IMR-90 (cell line): ENCODE results near the gene TMEM181. TPM values are rescaled to one million over a fixed set of nuclear protein-coding genes. Genes with fewer than 3 reads are reported as not detected.

ENCODE experiments used
- ATAC-seq: fragments of 200-7000 bp; cut with Tn5 transposase; 2 replicates; pipeline ENCODE4 v1.9.1; 2020; ENCODE audit warnings: low read depth, mild to moderate bottlenecking, moderate library complexity
- BruUV-seq: library from RNA; stranded (reverse); fragments of 400-500 nt; replicated peaks from 2 replicates; lab custom pipeline; 2021; lab: Mats Ljungman, UMichigan
- CTCF ChIA-PET: fragments of 300-600 bp; formaldehyde crosslinking; extraction: SDS; loops from one replicate; lab custom pipeline; 2021; ENCODE audit warnings: antibody characterized with exemption; lab: Yijun Ruan, JAX
- POLR2A ChIA-PET: fragments of 300-600 bp; sonication (Branson Sonifier 250); formaldehyde crosslinking; loops from one replicate; lab custom pipeline; 2022; ENCODE audit warnings: antibody characterized with exemption; ENCODE audit not compliant: unreplicated experiment; lab: Charles Lee
- DNase-seq: peaks from one replicate; pipeline ENCODE4 v3.0.0; 2013
- H2AFZ ChIP-seq: replicated peaks from 2 replicates; pipeline ENCODE3; 2013; ENCODE audit warnings: low read length, mild to moderate bottlenecking; ENCODE audit not compliant: poor library complexity
- H2AK5ac ChIP-seq: 2 replicates; pipeline ENCODE4 v1.6.1; 2013; ENCODE audit warnings: low read depth, low read length, inconsistent platforms
- H2AK9ac ChIP-seq: replicated peaks from 2 replicates; pipeline ENCODE3; 2013; ENCODE audit warnings: mild to moderate bottlenecking, low read depth, low read length, moderate library complexity; ENCODE audit not compliant: poor library complexity
- H2BK120ac ChIP-seq: 2 replicates; pipeline ENCODE4 v1.6.1; 2013; ENCODE audit warnings: low read depth, low read length, inconsistent platforms
- H2BK15ac ChIP-seq: 3 replicates; pipeline ENCODE4 v1.6.1; 2013; ENCODE audit warnings: low read depth, low read length, inconsistent platforms
- H2BK20ac ChIP-seq: 2 replicates; pipeline ENCODE4 v1.6.1; 2013; ENCODE audit warnings: low read depth, mild to moderate bottlenecking, inconsistent platforms, low read length, moderate library complexity
- H2BK5ac ChIP-seq: 2 replicates; pipeline ENCODE4 v1.6.1; 2013; ENCODE audit warnings: mild to moderate bottlenecking, low read depth, low read length, inconsistent platforms; ENCODE audit not compliant: poor library complexity, severe bottlenecking
- H3K14ac ChIP-seq: replicated peaks from 2 replicates; pipeline ENCODE4 v1.6.1; 2013; ENCODE audit warnings: low read depth, low read length, inconsistent platforms
- H3K18ac ChIP-seq: 2 replicates; pipeline ENCODE4 v1.6.1; 2013; ENCODE audit warnings: low read depth, low read length, control low read depth
- H3K23ac ChIP-seq: 2 replicates; pipeline ENCODE4 v1.6.1; 2013; ENCODE audit warnings: low read depth, low read length, inconsistent platforms
- H3K27ac ChIP-seq: 2 replicates; pipeline ENCODE4 v1.5.1; 2013; ENCODE audit warnings: mild to moderate bottlenecking, control low read depth, low read length; ENCODE audit not compliant: insufficient read depth
- H3K27me3 ChIP-seq: 2 replicates; pipeline ENCODE4 v1.6.1; 2013; ENCODE audit warnings: low read length; ENCODE audit not compliant: control insufficient read depth, insufficient read depth
- H3K36me3 ChIP-seq: 2 replicates; pipeline ENCODE4 v1.6.1; 2013; ENCODE audit warnings: low read length, mixed read lengths; ENCODE audit not compliant: control insufficient read depth, insufficient read depth
- H3K4ac ChIP-seq: 2 replicates; pipeline ENCODE4 v1.6.1; 2013; ENCODE audit warnings: low read depth, low read length, inconsistent platforms
- H3K4me1 ChIP-seq: 2 replicates; pipeline ENCODE4 v1.6.1; 2013; ENCODE audit warnings: low read length, mixed read lengths; ENCODE audit not compliant: control insufficient read depth, insufficient read depth
- H3K4me2 ChIP-seq: 2 replicates; pipeline ENCODE4 v1.6.1; 2013; ENCODE audit warnings: low read depth, mild to moderate bottlenecking, control low read depth, low read length, moderate library complexity
- H3K4me3 ChIP-seq: 2 replicates; pipeline ENCODE4 v1.5.1; 2013; ENCODE audit warnings: low read depth, mild to moderate bottlenecking, control low read depth, low read length, moderate library complexity; ENCODE audit not compliant: insufficient read depth
- H3K56ac ChIP-seq: 2 replicates; pipeline ENCODE4 v1.6.1; 2013; ENCODE audit warnings: low read length, inconsistent platforms; ENCODE audit not compliant: insufficient read depth; ENCODE audit errors: extremely low read depth
- H3K79me1 ChIP-seq, 2 experiments: 2 replicates each; pipeline ENCODE4 v1.6.1; 2013; ENCODE audit warnings: low read length in 2 of 2, inconsistent platforms in 1 of 2, low read depth in 1 of 2
- H3K9ac ChIP-seq: 2 replicates; pipeline ENCODE4 v1.6.1; 2013; ENCODE audit warnings: low read depth, low read length, control low read depth
- H3K9me1 ChIP-seq: 2 replicates; pipeline ENCODE4 v1.6.1; 2013; ENCODE audit warnings: low read length, inconsistent platforms; ENCODE audit not compliant: insufficient read depth
- H3K9me3 ChIP-seq: 2 replicates; pipeline ENCODE4 v1.6.1; 2013; ENCODE audit warnings: low read length; ENCODE audit not compliant: control insufficient read depth, insufficient read depth
- H4K20me1 ChIP-seq: 2 replicates; pipeline ENCODE4 v1.6.1; 2013; ENCODE audit warnings: low read length, inconsistent platforms; ENCODE audit not compliant: insufficient read depth
- H4K5ac ChIP-seq: 2 replicates; pipeline ENCODE4 v1.6.1; 2013; ENCODE audit warnings: mild to moderate bottlenecking, low read depth, low read length, control low read depth
- H4K8ac ChIP-seq, 2 experiments: 2 replicates each; pipeline ENCODE4 v1.6.1; 2013; ENCODE audit warnings: low read depth in 2 of 2, low read length in 2 of 2, control low read depth in 1 of 2, inconsistent platforms in 1 of 2
- H4K91ac ChIP-seq: 2 replicates; pipeline ENCODE4 v1.6.1; 2013; ENCODE audit warnings: low read depth, low read length, inconsistent platforms; ENCODE audit not compliant: insufficient read depth
- BHLHE40 ChIP-seq: fragments of 150-350 bp; IDR thresholded peaks from 2 replicates; pipeline ENCODE4 v1.6.1; 2016; ENCODE audit warnings: mild to moderate bottlenecking, low read depth, low read length
- CTCF ChIP-seq: conservative IDR thresholded peaks from 2 replicates; pipeline ENCODE4 v1.5.1; 2012; ENCODE audit warnings: mild to moderate bottlenecking, low read depth, low read length, improper control_type of control experiment
- FOS ChIP-seq: fragments of 150-350 bp; IDR thresholded peaks from 2 replicates; pipeline ENCODE4 v1.6.1; 2016; ENCODE audit warnings: low read depth, low read length
- MAZ ChIP-seq: IDR thresholded peaks from 2 replicates; pipeline ENCODE4 v1.6.1; 2012; ENCODE audit warnings: low read depth, mild to moderate bottlenecking, low read length, improper control_type of control experiment, moderate library complexity, borderline replicate concordance
- POLR2A ChIP-seq: IDR thresholded peaks from 2 replicates; pipeline ENCODE4 v1.6.1; 2012; ENCODE audit warnings: mild to moderate bottlenecking, low read depth, low read length
- RCOR1 ChIP-seq: IDR thresholded peaks from 2 replicates; pipeline ENCODE4 v1.6.1; 2012; ENCODE audit warnings: mild to moderate bottlenecking, low read length, improper control_type of control experiment; ENCODE audit not compliant: insufficient replicate concordance
- WGBS, 2 experiments: methylation state at CpG; one replicate each; pipeline versions ENCODE4 v1.1.5 to v1.1.7; 2013; ENCODE audit warnings: missing lambda C conversion rate in 2 of 2; ENCODE audit not compliant: insufficient read length in 1 of 2; ENCODE audit errors: extremely low coverage in 2 of 2; 5-methylcytosine and 5-hydroxymethylcytosine counted together
- dilution Hi-C: fragments of 300-500 bp; cut with HindIII; formaldehyde crosslinking; loops from one replicate; pipeline ENCODE4 v1.14.3; 2018; ENCODE audit warnings: low sequenced_read_pairs; ENCODE audit not compliant: unreplicated experiment
- in situ Hi-C: fragments of 300-500 bp; cut with MboI; formaldehyde crosslinking; loops from 3 replicates; pipeline ENCODE4 v1.14.3; 2019; ENCODE audit warnings: low sequenced_read_pairs, inconsistent platforms, mixed read lengths
- intact Hi-C: fragments of 100-400 bp; cut with micrococcal nuclease; formaldehyde crosslinking; loops from 2 replicates; pipeline ENCODE4 v1.10.0; 2022
- polyA plus RNA-seq, 3 experiments: library from polyadenylated mRNA; depleted of rRNA; stranded (reverse); fragments of >200 nt; gene quantifications; 2 replicates each; pipeline ENCODE4 v1.2.3, GENCODE V29; 2012; ENCODE audit warnings: low replicate concordance in 1 of 3
- total RNA-seq: library from RNA; depleted of rRNA; stranded (reverse); fragments of >200 nt; gene quantifications from 2 replicates; pipeline ENCODE4 v1.2.3, GENCODE V29; 2012

TMEM181 gene
- total and polyA plus RNA-seq, 2 of the 4 experiments (the other 2 are of a cell fraction) = 22.8 to 27.8 TPM

DNA sequence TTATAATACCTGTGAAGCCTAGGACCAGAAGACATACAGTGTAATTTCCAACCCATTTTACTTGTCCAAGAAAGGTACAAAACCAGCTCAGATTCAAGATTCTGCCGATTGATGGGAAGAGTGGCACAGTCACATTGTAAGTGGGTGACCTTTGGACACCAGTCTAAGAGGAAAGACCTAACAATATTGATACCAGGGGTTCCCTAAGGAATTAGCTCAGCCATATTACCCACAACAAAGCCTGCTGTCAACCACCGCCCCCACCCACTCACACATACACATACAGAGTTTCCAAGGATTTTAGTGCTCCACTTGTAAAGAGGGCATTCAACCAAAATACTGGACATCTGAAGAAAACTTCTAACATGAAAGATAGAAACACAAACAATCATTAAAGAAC, 27.9 kb upstream of the TMEM181 start:
- CTCF ChIA-PET = no interaction called here

More for the DNA sequence above, 27.9 kb upstream of the TMEM181 start:
- Histone ChIP-seq H3K9me1 (no peaks in the 10 kb centered on the region), H3K56ac (no peak overlapping the region), H2AK9ac (no peak overlapping the region), H3K4me2 (no peak overlapping the region), H3K14ac (no peak overlapping the region), H3K4me3 (no peak overlapping the region), H3K27ac (no peak overlapping the region), H4K91ac (no peak overlapping the region), H3K36me3 (no peaks in the 10 kb centered on the region), H2BK15ac (no peak overlapping the region), H2AK5ac (no peak overlapping the region), H3K79me1 (no peaks in the 10 kb centered on the region), H4K8ac (no peak overlapping the region), H3K18ac (no peak overlapping the region), H3K9me3 (no peaks in the 10 kb centered on the region; the same call in 1 of the 2 replicates), H2AFZ (no peak overlapping the region), H2BK120ac (no peak overlapping the region), H3K23ac (peak overlapping the region; percentile 38; the same call in 1 of the 2 replicates), H4K5ac (no peak overlapping the region), H2BK20ac (no peak overlapping the region), H4K20me1 (no peaks in the 10 kb centered on the region), H3K4ac (no peak overlapping the region), H2BK5ac (no peak overlapping the region), H3K9ac (no peak overlapping the region), H3K27me3 (peaks cover 13% of the 10 kb centered on the region), H3K4me1 (no peaks in the 10 kb centered on the region)
- BruUV-seq = no TSS peak
- in situ Hi-C loops = no loop called here
- TF ChIP-seq CTCF = no peak
- TF ChIP-seq FOS = no peak
- TF ChIP-seq BHLHE40 = no peak
- TF ChIP-seq POLR2A = no peak
- TF ChIP-seq MAZ = no peak
- TF ChIP-seq RCOR1 = no peak
- DNase-seq (no peak), ATAC-seq (no peak)
- POLR2A ChIA-PET = no interaction called here
- intact Hi-C loops = no loop called here
- WGBS, 2 experiments = no CpG with 5 or more reads among the region's 2 CpGs
- dilution Hi-C loops = no loop called here
